Endometrial microvascular endothelial cells (primary cell): ENCODE results near the gene IL9R. TPM values are rescaled to one million over a fixed set of nuclear protein-coding genes. Genes with fewer than 3 reads are reported as not detected.
"Not testable (repeated sequence)": the region's sequence is repeated elsewhere in the genome, so short reads cannot be mapped to it uniquely, and the experiment has no call there.

Experiments
- in situ Hi-C: cut with HindIII; loops from 2 replicates; pipeline ENCODE4 v1.10.0; 2017; ENCODE audit warnings: low sequenced_read_pairs, low pct_unique_long_range_greater_than_20kb; ENCODE audit errors: inconsistent ontology term
- total RNA-seq: library from RNA; depleted of rRNA; stranded (reverse); fragments of >200 nt; gene quantifications from one replicate; pipeline ENCODE4 v1.2.3, GENCODE V29; 2015; ENCODE audit errors: inconsistent ontology term

Gene IL9R
- total RNA-seq, 1 donor from 2014 or later: not detected

GRCh38 chrX:155995321-155995875 is 2.1 kb upstream of the IL9R start:
- in situ Hi-C loops: no loop called here

GRCh38 chrX:155998116-155998515 is 620 bp downstream of the IL9R start:
- in situ Hi-C loops: no loop called here

- in situ Hi-C loops: no loop called here
These were observed 1.4 kb downstream of the IL9R start for GRCh38 chrX:155998761-155999510.

- in situ Hi-C loops: not testable (repeated sequence)
These were observed 2.3 kb downstream of the IL9R start for GRCh38 chrX:155999751-156000150.

GRCh38 chrX:156000361-156000926 is 2.9 kb downstream of the IL9R start:
- in situ Hi-C loops: no loop called here

- in situ Hi-C loops: no loop called here
These were observed 3.6 kb downstream of the IL9R start for GRCh38 chrX:156001001-156001666.

GRCh38 chrX:156001667-156002021 is 4.1 kb downstream of the IL9R start:
- in situ Hi-C loops: no loop called here

GRCh38 chrX:156002507-156002906 is 5.0 kb downstream of the IL9R start:
- in situ Hi-C loops: no loop called here

GRCh38 chrX:156003486-156004185 is 6.1 kb downstream of the IL9R start:
- in situ Hi-C loops: no loop called here

- in situ Hi-C loops: no loop called here
These were observed 6.8 kb downstream of the IL9R start for GRCh38 chrX:156004256-156004655.

GRCh38 chrX:156004740-156005139 is 7.2 kb downstream of the IL9R start:
- in situ Hi-C loops: no loop called here

- in situ Hi-C loops: no loop called here
These were observed 7.6 kb downstream of the IL9R start for GRCh38 chrX:156005144-156005543.

- in situ Hi-C loops: not testable (repeated sequence)
These were observed 9.0 kb downstream of the IL9R start for GRCh38 chrX:156006468-156006867.

- in situ Hi-C loops: not testable (repeated sequence)
These were observed 10.9 kb downstream of the IL9R start for GRCh38 chrX:156008379-156008778.

- in situ Hi-C loops: no loop called here
These were observed 11.4 kb downstream of the IL9R start for GRCh38 chrX:156008915-156009314.

GRCh38 chrX:156009691-156010090 is 12.2 kb downstream of the IL9R start:
- in situ Hi-C loops: not testable (repeated sequence)

- in situ Hi-C loops: not testable (repeated sequence)
These were observed 15.9 kb downstream of the IL9R start for GRCh38 chrX:156013286-156013953.

GRCh38 chrX:156019846-156020245 is 22.4 kb downstream of the IL9R start:
- in situ Hi-C loops: not testable (repeated sequence)

- in situ Hi-C loops: not testable (repeated sequence)
These were observed 25.5 kb downstream of the IL9R start for GRCh38 chrX:156023002-156023401.
